Adipose tissue (tissue), 3 donors: ENCODE measurements around the gene ZDHHC14. TPM values are rescaled to one million over a fixed set of nuclear protein-coding genes. Genes with fewer than 3 reads are reported as not detected.

ENCODE experiments used
- H3K27ac ChIP-seq: one replicate; pipeline ENCODE4 v1.5.1; 2013; ENCODE audit warnings: low read depth, low read length
- WGBS, 3 donors: extraction: QIAGEN DNeasy Blood & Tissue Kit; methylation state at CpG; one replicate each; pipeline ENCODE4 v1.1.7; 2013; 5-methylcytosine and 5-hydroxymethylcytosine counted together
- polyA plus RNA-seq, 3 donors: library from polyadenylated mRNA; stranded (reverse); fragments of 200-250 nt; gene quantifications; one replicate each; pipeline ENCODE4 v1.2.3, GENCODE V29; 2013
- donor health status: healthy with polysubstance abuse.
- donor health status: Bipolar disorder and iron deficiency.
- donor health status: healthy.

Gene ZDHHC14
- polyA plus RNA-seq, 3 donors = 3.0 to 6.0 (median 5.1) TPM

GRCh38 chr6:157493576-157493975 is 112.6 kb downstream of the ZDHHC14 start:
- no peak overlapping the region for H3K27ac ChIP-seq
- 95 to 97% (median 96%) methylated on average over 10 of the region's 10 CpGs for WGBS, 3 donors

GRCh38 chr6:157494132-157494710 is 113.2 kb downstream of the ZDHHC14 start:
- H3K27ac ChIP-seq = no peak overlapping the region
- WGBS, 3 donors = 77 to 82% (median 82%) methylated on average over 6 of the region's 6 CpGs

- 74 to 95% (median 80%) methylated on average over 5 of the region's 5 CpGs for WGBS, 3 donors
- no peak overlapping the region for H3K27ac ChIP-seq
Measured at GRCh38 chr6:157496534-157497095, 115.6 kb downstream of the ZDHHC14 start.

GRCh38 chr6:157497579-157497978 is 116.6 kb downstream of the ZDHHC14 start:
- WGBS, 3 donors = 92 to 98% (median 96%) methylated on average over 2 of the region's 2 CpGs
- no peak overlapping the region for H3K27ac ChIP-seq

GRCh38 chr6:157498817-157499216 is 117.8 kb downstream of the ZDHHC14 start:
- 76 to 92% (median 89%) methylated on average over 2 of the region's 2 CpGs for WGBS, 3 donors
- H3K27ac ChIP-seq = no peak overlapping the region

- H3K27ac ChIP-seq = no peak overlapping the region
- WGBS, 3 donors = 81 to 97% (median 90%) methylated on average over 1 of the region's 1 CpG
Measured at GRCh38 chr6:157500022-157500421, 119.0 kb downstream of the ZDHHC14 start.

GRCh38 chr6:157503018-157503747 is 122.2 kb downstream of the ZDHHC14 start:
- no peak overlapping the region for H3K27ac ChIP-seq
- WGBS, 3 donors = 55 to 91% (median 82%) methylated on average over 6 of the region's 6 CpGs

- H3K27ac ChIP-seq = no peak overlapping the region
- 93 to 95% (median 95%) methylated on average over 3 of the region's 3 CpGs for WGBS, 3 donors
Measured at GRCh38 chr6:157505912-157506491, 125.0 kb downstream of the ZDHHC14 start.

- H3K27ac ChIP-seq = no peak overlapping the region
- WGBS, 3 donors = 71 to 91% (median 77%) methylated on average over 24 of the region's 24 CpGs
Measured at GRCh38 chr6:157510323-157511188, 129.6 kb downstream of the ZDHHC14 start.

- no peak overlapping the region for H3K27ac ChIP-seq
- 94 to 96% (median 95%) methylated on average over 16 of the region's 16 CpGs for WGBS, 3 donors
Measured at GRCh38 chr6:157511682-157512381, 130.8 kb downstream of the ZDHHC14 start.

- H3K27ac ChIP-seq = no peak overlapping the region
Measured at GRCh38 chr6:157512382-157512682, 131.3 kb downstream of the ZDHHC14 start.

GRCh38 chr6:157513004-157513603 is 132.1 kb downstream of the ZDHHC14 start:
- no peak overlapping the region for H3K27ac ChIP-seq
- 45 to 80% (median 77%) methylated on average over 9 of the region's 9 CpGs for WGBS, 3 donors

More at GRCh38 chr6:157512382-157512682, 131.3 kb downstream of the ZDHHC14 start:
- WGBS, 3 donors = 87 to 90% (median 87%) methylated on average over 5 of the region's 5 CpGs

GRCh38 chr6:157513619-157514485 is 132.9 kb downstream of the ZDHHC14 start:
- H3K27ac ChIP-seq = no peak overlapping the region
- 92 to 95% (median 94%) methylated on average over 13 of the region's 13 CpGs for WGBS, 3 donors

- no peak overlapping the region for H3K27ac ChIP-seq
Measured at GRCh38 chr6:157514659-157515496, 133.9 kb downstream of the ZDHHC14 start.

GRCh38 chr6:157516319-157517026 is 135.5 kb downstream of the ZDHHC14 start:
- 80 to 93% (median 87%) methylated on average over 9 of the region's 9 CpGs for WGBS, 3 donors

More at GRCh38 chr6:157514659-157515496, 133.9 kb downstream of the ZDHHC14 start:
- WGBS, 3 donors = 74 to 91% (median 79%) methylated on average over 18 to 19 of the region's 19 CpGs

More at GRCh38 chr6:157516319-157517026, 135.5 kb downstream of the ZDHHC14 start:
- no peak overlapping the region for H3K27ac ChIP-seq
